ENCODE results near the gene PHETA1.

The PHETA1 gene

GRCh38 chr12:111353603-111354295 lies 15.1 kb downstream of the PHETA1 start:
- Histone ChIP-seq H3K9ac (ENCODE audit: low read depth, low read length) (no peak overlapping the region), H3K36me3 (ENCODE audit: insufficient read depth, low read length) (no peaks in the 10 kb centered on the region), H3K4me3 (ENCODE audit: low read length) (no peak overlapping the region), H3K4me1 (ENCODE audit: control insufficient read depth, insufficient read depth, low read length) (no peaks in the 10 kb centered on the region), H3K9me3 (replicated peaks; ENCODE audit: low read length) (peaks cover 4% of the 10 kb centered on the region), H3K4me2 (ENCODE audit: low read length) (no peak overlapping the region), H3K27me3 (ENCODE audit: control insufficient read depth, insufficient read depth, low read length) (peaks cover 23% of the 10 kb centered on the region)

- Histone ChIP-seq H3K4me2 (ENCODE audit: low read length) (no peak overlapping the region), H3K36me3 (ENCODE audit: insufficient read depth, low read length) (no peaks in the 10 kb centered on the region), H3K9me3 (replicated peaks; ENCODE audit: low read length) (peaks cover 6% of the 10 kb centered on the region), H3K9ac (ENCODE audit: low read depth, low read length) (no peak overlapping the region), H3K27me3 (ENCODE audit: control insufficient read depth, insufficient read depth, low read length) (peaks cover 23% of the 10 kb centered on the region), H3K4me1 (ENCODE audit: control insufficient read depth, insufficient read depth, low read length) (no peaks in the 10 kb centered on the region), H3K4me3 (ENCODE audit: low read length) (no peak overlapping the region)
These were observed 15.9 kb downstream of the PHETA1 start for GRCh38 chr12:111353026-111353425.

GRCh38 chr12:111352296-111352993 lies 16.4 kb downstream of the PHETA1 start:
- H3K4me3 ChIP-seq (ENCODE audit: low read length), result no peak overlapping the region
- H3K9ac ChIP-seq (ENCODE audit: low read depth, low read length), result no peak overlapping the region
- no peaks in the 10 kb centered on the region for H3K4me1 ChIP-seq (ENCODE audit: control insufficient read depth, insufficient read depth, low read length)
- H3K4me2 ChIP-seq (ENCODE audit: low read length), result no peak overlapping the region
- H3K36me3 ChIP-seq (ENCODE audit: insufficient read depth, low read length), result no peaks in the 10 kb centered on the region
- H3K27me3 ChIP-seq (ENCODE audit: control insufficient read depth, insufficient read depth, low read length), result peaks cover 23% of the 10 kb centered on the region
- peaks cover 9% of the 10 kb centered on the region for H3K9me3 ChIP-seq (replicated peaks; ENCODE audit: low read length)

GRCh38 chr12:111351026-111351425 lies 17.9 kb downstream of the PHETA1 start:
- Histone ChIP-seq H3K4me2 (ENCODE audit: low read length) (no peak overlapping the region), H3K4me3 (ENCODE audit: low read length) (no peak overlapping the region), H3K9ac (ENCODE audit: low read depth, low read length) (no peak overlapping the region), H3K36me3 (ENCODE audit: insufficient read depth, low read length) (no peaks in the 10 kb centered on the region), H3K9me3 (replicated peaks; ENCODE audit: low read length) (peaks cover 9% of the 10 kb centered on the region), H3K27me3 (ENCODE audit: control insufficient read depth, insufficient read depth, low read length) (peaks cover 20% of the 10 kb centered on the region), H3K4me1 (ENCODE audit: control insufficient read depth, insufficient read depth, low read length) (no peaks in the 10 kb centered on the region)

GRCh38 chr12:111349748-111350520 lies 19.0 kb downstream of the PHETA1 start:
- H3K9me3 ChIP-seq (replicated peaks; ENCODE audit: low read length), result peaks cover 9% of the 10 kb centered on the region
- no peak overlapping the region for H3K4me2 ChIP-seq (ENCODE audit: low read length)
- H3K4me3 ChIP-seq (ENCODE audit: low read length), result no peak overlapping the region

GRCh38 chr12:111349101-111349747 lies 19.7 kb downstream of the PHETA1 start:
- H3K4me3 ChIP-seq (ENCODE audit: low read length), result no peak overlapping the region

More at GRCh38 chr12:111349748-111350520, 19.0 kb downstream of the PHETA1 start:
- H3K9ac ChIP-seq (ENCODE audit: low read depth, low read length), result no peak overlapping the region
- H3K4me1 ChIP-seq (ENCODE audit: control insufficient read depth, insufficient read depth, low read length), result no peaks in the 10 kb centered on the region
- peaks cover 16% of the 10 kb centered on the region for H3K27me3 ChIP-seq (ENCODE audit: control insufficient read depth, insufficient read depth, low read length)
- H3K36me3 ChIP-seq (ENCODE audit: insufficient read depth, low read length), result no peaks in the 10 kb centered on the region

GRCh38 chr12:111347891-111348644 lies 20.8 kb downstream of the PHETA1 start:
- Histone ChIP-seq H3K4me2 (ENCODE audit: low read length) (no peak overlapping the region), H3K27me3 (ENCODE audit: control insufficient read depth, insufficient read depth, low read length) (peaks cover 4% of the 10 kb centered on the region), H3K4me1 (ENCODE audit: control insufficient read depth, insufficient read depth, low read length) (no peaks in the 10 kb centered on the region), H3K36me3 (ENCODE audit: insufficient read depth, low read length) (no peaks in the 10 kb centered on the region), H3K9me3 (replicated peaks; ENCODE audit: low read length) (peaks cover 9% of the 10 kb centered on the region), H3K9ac (ENCODE audit: low read depth, low read length) (no peak overlapping the region), H3K4me3 (ENCODE audit: low read length) (no peak overlapping the region)

More at GRCh38 chr12:111349101-111349747, 19.7 kb downstream of the PHETA1 start:
- Histone ChIP-seq H3K27me3 (ENCODE audit: control insufficient read depth, insufficient read depth, low read length) (peaks cover 12% of the 10 kb centered on the region), H3K4me1 (ENCODE audit: control insufficient read depth, insufficient read depth, low read length) (no peaks in the 10 kb centered on the region), H3K36me3 (ENCODE audit: insufficient read depth, low read length) (no peaks in the 10 kb centered on the region), H3K9ac (ENCODE audit: low read depth, low read length) (no peak overlapping the region), H3K9me3 (replicated peaks; ENCODE audit: low read length) (peaks cover 9% of the 10 kb centered on the region), H3K4me2 (ENCODE audit: low read length) (no peak overlapping the region)

- peaks cover 9% of the 10 kb centered on the region for H3K9me3 ChIP-seq (replicated peaks; ENCODE audit: low read length)
- H3K36me3 ChIP-seq (ENCODE audit: insufficient read depth, low read length), result no peaks in the 10 kb centered on the region
- peaks cover 4% of the 10 kb centered on the region for H3K27me3 ChIP-seq (ENCODE audit: control insufficient read depth, insufficient read depth, low read length)
- H3K4me2 ChIP-seq (ENCODE audit: low read length), result no peak overlapping the region
- no peak overlapping the region for H3K9ac ChIP-seq (ENCODE audit: low read depth, low read length)
- no peak overlapping the region for H3K4me3 ChIP-seq (ENCODE audit: low read length)
- no peaks in the 10 kb centered on the region for H3K4me1 ChIP-seq (ENCODE audit: control insufficient read depth, insufficient read depth, low read length)
These were observed 24.5 kb downstream of the PHETA1 start for GRCh38 chr12:111344254-111344875.

- no peaks in the 10 kb centered on the region for H3K4me1 ChIP-seq (ENCODE audit: control insufficient read depth, insufficient read depth, low read length)
- no peak overlapping the region for H3K4me2 ChIP-seq (ENCODE audit: low read length)
- no peak overlapping the region for H3K9ac ChIP-seq (ENCODE audit: low read depth, low read length)
- no peak overlapping the region for H3K4me3 ChIP-seq (ENCODE audit: low read length)
- H3K36me3 ChIP-seq (ENCODE audit: insufficient read depth, low read length), result no peaks in the 10 kb centered on the region
- peaks cover 13% of the 10 kb centered on the region for H3K27me3 ChIP-seq (ENCODE audit: control insufficient read depth, insufficient read depth, low read length)
- H3K9me3 ChIP-seq (replicated peaks; ENCODE audit: low read length), result peaks cover 4% of the 10 kb centered on the region
These were observed 25.7 kb downstream of the PHETA1 start for GRCh38 chr12:111343181-111343580.

- Histone ChIP-seq H3K4me2 (ENCODE audit: low read length) (no peak overlapping the region), H3K4me1 (ENCODE audit: control insufficient read depth, insufficient read depth, low read length) (no peaks in the 10 kb centered on the region), H3K4me3 (ENCODE audit: low read length) (no peak overlapping the region), H3K27me3 (ENCODE audit: control insufficient read depth, insufficient read depth, low read length) (peaks cover 17% of the 10 kb centered on the region), H3K36me3 (ENCODE audit: insufficient read depth, low read length) (no peaks in the 10 kb centered on the region), H3K9me3 (replicated peaks; ENCODE audit: low read length) (no peaks in the 10 kb centered on the region), H3K9ac (ENCODE audit: low read depth, low read length) (no peak overlapping the region)
These were observed 26.5 kb downstream of the PHETA1 start for GRCh38 chr12:111342376-111342775.

Measured in skeletal muscle satellite cell (primary cell).